ENCODE data around the gene SPOP.
A peak's percentile ranks its signal among the peaks of the same experiment; 100 is the strongest.
"Not testable (repeated sequence)": the region's sequence is repeated elsewhere in the genome, so short reads cannot be mapped to it uniquely, and the experiment has no call there.

SPOP gene

DNA sequence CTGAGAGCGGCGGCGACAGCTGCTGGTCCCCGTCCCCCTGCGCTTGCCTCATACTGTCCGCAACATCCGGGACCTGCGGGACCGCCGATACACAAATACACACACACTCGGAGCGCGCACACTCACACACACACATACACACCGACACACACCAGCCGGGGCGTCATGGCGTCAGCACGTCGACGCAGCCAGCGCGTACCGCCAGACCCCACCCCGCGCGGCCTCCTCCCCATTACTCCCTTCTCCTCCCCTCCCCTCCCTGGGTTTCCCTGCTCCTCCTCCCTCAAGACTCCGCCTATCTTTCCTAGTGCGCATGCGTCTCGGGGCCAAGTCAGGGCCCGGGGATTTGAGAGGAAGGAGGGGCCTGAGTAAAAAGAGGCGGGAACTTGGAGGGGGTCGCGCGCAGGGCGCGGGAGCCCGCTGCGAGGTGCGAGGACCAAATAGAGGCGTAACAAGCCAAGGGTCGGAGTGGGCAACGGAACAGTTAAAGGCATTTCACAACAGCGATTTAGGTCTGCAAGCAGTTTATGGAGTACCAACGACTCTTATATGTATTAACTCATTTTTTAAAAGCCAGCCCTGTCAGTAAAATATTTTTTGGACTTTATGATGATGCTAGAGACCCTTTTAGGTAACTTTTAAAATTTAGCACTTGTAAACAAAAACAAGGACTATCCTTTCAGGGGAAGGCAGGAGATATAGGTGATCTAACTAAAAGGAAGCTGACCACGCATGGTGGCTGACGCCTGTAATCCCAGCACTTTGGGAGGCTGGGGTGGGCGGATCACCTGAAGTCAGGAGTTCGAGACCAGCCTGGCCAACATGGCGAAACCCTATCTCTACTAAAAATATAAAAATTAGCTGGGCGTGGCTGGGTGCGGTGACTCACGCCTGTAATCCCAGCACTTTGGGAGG lies at the start of gene SPOP:
SPOP (minus strand) TSS at position 165 of the 915 bp plus-strand sequence. CDS start 55,287 bp downstream, outside the sequence.
- DNase-seq = peak; percentile 100

DNA sequence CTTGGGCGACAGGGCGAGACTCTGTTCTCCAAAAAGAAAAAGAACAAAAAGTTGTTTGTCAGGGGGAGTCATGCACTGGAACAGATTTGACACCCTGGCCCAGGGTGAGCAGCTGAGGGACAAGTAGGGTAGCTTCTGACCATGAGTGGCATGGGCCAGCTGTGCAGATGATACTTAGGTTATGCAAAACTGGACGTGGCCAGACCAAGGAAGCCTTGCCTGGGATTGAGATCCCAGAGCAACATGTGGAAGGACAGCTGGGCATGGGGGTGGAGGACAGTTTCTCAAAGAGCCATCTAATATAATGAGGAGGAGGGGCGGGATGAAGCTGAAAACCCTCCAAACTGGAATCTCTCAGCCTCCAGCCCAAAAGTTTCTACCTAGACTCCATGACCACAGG lies 49.5 kb upstream of the SPOP start:
- no peak for DNase-seq

DNA sequence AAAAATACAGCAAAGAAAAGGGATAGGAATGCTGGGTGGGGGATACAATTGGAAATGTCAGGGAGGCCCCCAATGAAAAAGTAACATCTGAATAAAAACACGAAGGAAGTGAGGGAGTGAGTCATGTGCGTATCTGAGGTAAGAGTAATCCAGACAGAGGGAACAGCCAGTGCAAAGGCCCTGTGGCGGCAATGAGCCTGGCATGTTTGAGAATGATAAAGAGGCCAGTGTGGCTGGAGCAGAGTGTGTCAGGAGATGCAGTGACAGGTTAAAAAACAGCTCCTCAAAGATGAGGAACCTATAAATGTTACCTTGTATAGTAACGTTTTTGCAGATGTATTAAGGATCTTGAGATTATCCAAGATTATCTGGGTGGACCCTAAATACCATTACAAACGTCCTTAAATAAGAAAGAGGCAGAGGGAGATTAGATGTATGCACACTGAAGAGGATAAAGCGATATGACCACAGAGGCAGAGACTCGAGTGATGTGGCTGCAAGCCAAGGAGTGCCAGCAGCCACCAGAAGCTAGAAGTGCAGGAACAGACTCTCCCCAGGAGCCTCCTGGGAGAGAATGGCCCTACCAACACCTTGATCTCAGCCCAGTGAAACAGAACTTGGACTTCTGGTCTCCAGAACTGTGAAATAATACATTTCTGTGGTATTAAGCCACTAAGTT lies 47.7 kb upstream of the SPOP start:
- no peak for DNase-seq

DNA sequence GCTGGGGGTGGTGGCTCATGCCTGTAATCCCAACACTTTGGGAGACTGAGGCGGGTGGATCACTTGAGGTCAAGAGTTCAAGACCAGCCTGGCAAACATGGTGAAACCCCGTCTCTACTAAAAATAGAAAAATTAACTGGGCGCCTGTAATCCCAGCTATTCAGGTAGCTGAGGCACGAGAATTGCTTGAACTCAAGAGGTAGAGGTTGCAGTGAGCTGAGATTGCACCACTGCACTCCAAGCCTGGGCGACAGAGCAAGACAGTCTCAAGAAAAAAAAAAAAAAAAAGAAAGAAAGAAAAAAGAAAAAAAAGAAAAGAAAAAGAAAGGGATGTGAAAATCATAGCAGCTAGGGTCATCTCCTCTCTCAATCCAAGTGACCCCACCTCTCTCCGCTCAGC lies 46.7 kb upstream of the SPOP start:
- DNase-seq = not testable (repeated sequence)

DNA sequence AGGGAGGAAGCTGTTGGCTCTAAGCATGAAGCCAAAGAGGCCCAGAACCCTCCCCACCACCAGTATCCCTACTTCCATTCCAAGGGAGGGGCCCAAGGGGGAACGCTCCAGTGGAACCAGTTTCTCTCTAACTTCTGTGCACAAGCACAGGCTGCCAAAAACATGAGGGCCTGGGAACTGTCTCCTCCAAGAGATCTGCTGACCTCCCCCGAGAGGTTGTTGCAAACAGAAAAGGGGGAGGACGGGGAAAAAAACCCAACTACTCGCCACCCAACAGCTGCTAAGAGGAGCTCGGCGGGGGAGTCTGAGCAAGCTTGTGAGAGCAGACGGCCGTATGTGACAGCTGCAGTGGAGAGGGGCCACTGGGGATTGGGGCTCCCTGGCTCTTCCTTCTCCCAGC lies 45.5 kb upstream of the SPOP start:
- no peak for DNase-seq

DNA sequence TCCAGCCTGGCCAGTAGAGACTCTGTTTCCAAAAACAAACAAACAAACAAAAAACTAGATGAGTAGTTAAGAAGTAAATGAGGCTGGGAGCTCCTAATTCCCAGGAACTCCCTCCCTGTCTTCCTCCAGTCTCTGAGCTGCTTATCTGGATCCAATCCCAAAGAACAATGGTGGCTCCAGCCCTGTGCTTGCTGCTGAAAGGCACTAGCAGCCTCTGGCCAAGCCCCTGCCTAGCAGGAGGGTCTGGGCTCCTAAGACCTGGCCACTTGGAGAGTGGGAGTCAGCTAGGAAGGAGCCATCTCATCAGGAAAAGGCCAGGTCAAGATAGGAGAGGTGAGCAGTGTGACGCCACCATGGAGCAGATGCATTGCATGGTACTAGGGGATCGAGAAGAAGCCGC lies 44.2 kb upstream of the SPOP start:
- no peak for DNase-seq

DNA sequence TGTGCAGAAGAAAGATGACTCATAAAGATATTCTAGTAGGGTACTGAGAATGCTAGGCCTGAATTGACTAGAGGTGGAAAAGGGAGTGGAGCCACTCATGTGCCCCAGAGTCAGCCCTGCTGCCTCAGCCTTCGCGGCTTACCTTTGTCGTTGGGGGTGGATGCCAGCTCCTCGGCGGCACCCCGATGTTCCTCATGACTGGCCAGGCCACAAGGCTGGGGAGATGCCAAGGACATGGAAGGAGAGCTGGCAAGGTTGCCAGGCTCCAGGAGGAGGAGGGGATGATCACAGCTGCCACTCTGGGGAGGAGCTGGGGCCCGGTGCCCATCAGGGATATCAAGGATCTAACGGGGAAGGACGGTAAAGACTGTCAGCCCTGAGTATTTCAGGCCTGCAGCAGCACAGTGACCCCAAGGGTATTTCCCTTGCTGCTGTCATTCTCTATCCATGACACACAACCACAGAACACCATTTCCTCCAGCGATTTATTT lies 39.5 kb upstream of the SPOP start:
- no peak for DNase-seq

DNA sequence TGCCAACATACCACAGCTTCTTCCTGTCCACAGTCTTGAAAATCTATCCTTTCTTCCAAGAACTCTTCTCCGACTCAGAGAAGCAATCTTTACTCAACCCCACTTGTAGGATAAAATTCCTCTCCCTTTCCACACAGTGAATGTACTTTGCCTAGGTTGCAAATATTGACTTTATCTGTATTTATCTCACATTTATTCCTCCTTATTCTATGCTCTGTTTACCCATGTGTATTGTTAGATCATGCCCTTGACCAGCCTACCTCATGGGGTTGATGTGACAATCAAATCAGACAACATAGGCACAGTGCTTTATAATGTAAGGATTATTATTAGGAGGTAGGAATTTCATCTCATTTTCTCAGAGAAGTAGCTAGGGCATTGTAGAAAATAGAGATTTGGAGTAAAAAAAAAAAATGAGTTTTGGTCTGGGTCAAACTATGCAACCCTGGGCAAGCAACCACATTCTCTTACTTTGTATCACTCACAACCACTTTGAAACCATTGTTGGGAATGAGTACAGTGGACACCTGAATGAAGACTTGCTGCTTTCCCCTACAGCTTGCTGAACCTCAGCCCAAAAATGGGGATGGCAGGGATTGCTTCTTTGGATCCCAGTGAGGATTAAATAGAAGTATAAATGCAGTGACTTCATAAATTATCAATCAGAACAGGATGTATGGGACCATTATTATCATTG lies 38.9 kb upstream of the SPOP start:
- no peak for DNase-seq

DNA sequence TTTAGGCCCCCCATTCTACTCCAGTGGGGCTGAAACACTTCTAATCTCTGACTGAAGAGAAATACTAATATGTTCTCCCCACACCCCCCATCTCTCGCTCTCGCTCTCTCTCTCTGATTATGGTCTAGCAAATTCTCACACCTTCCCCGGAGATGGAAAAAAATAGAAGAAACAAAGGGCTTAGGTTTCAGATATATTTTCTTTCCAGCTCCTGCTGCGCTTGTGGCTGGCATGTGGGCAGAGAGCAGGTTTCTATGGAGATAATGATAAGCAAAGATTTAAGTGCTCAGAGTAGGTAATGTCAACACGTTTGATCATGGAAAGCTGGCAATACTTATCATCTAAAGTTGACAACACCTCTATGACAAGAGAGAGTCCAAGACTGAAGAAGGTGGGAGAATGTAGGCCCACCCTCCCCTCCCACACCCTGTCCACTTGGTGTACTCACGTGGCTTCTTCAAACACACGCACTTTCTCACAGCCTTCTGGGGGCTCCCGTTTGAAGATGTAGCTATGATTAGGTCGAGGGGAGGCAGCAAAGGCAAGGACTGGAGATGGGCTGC lies 37.9 kb upstream of the SPOP start:
- no peak for DNase-seq

DNA sequence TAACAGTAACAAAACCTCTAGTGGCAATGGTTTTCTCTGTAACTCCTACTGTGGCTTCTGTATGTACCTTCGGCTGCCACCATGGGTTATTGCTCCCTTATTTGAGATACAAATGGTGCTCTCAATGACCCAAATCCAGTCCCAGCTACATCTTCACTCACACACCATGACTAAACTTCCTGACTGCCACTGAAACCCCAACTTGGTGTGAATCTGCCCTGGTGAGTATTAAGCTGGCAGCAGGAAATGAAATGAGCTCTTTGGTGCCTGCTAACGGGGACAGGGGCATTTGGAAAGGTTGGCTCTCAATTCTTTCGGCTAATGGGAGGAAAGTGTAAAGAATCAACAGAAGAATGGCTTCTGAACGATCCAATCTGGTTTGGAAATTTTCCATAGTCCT lies 37.3 kb upstream of the SPOP start:
- DNase-seq = no peak

DNA sequence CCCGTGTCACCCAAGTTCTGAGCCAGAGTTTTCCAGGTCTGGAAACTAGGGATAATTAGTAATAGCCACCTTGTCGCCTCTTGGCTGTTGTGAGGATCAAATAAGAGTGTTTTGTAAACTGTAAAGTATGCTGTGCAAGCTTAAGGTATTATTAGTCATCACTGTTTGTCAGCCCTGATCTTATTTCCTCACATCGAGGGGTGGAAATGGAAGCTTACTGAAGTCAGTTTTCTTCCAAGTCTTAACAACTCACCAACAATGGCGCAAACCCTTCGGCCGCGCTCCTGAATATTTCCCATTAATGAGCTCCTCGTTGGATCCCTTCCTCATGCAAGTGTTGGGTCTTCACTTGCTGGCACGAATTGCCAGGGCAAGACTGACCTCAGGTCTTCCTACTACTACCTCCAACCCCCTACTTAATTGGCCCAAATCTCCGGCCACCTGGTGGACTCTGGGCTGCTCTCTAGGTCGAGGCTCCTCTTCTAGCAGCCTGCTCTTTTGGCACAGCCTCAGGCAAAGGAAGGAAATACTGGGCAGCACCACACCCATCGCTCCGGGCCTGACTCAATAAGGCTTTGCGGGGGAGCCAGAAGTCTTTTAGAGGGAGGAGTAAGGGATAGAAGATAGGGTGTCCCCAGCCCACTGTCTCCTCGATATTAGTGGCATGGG lies 30.8 kb upstream of the SPOP start:
- no peak for DNase-seq

DNA sequence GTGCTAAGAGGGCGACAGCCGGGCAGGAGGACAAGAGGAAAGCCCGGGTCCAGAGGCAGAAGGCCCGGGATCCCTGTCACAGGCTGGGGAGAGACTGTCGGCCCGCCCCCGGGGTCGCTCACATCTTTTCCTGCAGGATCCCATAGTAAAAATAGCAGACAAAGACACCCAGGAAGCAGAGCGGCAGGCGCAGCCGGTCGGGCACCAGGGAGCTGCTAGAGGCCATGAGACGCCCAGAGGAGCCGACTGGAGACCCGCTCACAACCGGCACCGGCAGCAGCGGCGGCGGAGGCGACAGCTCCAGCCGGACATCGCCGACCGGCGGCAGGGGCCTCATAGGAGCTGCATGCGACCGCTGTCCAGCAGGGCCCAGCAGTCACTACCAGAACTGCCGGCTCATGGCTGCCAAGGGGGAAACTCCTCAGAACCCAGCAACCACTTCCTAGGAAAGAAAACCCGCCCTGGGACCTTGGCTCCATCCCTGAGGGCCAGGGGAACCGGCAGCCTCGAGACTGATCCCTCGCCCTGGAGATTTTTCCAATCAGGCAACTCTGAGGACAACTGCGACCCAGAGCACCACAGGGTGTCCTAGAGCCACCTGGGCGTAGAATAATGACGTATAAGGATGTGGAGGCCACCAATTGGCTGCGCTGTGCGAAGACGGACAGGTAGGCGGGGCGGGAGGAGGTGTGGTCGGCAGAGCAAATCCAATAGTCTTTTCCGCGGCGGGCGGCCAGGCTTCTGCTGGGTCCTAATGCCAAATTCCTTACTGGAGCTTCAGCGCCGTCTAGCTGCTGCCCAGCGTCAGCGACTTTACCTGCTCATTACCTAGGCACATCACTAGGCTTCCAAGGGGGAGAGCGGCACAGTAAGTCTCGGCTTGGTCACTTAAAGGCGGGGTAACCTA lies 30.0 kb upstream of the SPOP start, which contains the start of gene SLC35B1:
SLC35B1 (minus strand) TSS at position 357 of the 907 bp plus-strand sequence; CDS start at position 226, 131 bp downstream.
- peak; percentile 99 for DNase-seq

DNA sequence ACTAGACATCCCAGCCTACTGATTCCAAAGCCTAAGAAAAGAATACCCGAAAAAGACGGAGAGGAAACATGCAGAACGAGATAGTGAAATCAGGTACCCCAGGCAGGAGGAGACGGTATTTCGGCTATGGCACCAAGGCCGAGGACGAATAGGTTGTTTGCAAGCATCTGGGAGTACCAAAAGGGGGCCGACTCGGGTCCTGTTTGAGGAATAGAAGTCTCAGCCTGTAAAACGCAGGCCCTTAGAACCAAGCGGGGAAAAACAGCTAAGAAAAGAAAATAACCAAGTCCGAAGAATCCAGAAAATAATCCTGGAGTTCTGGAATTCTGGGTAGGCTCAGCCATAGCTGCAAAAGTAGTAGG lies 29.3 kb upstream of the SPOP start:
- no peak for DNase-seq

DNA sequence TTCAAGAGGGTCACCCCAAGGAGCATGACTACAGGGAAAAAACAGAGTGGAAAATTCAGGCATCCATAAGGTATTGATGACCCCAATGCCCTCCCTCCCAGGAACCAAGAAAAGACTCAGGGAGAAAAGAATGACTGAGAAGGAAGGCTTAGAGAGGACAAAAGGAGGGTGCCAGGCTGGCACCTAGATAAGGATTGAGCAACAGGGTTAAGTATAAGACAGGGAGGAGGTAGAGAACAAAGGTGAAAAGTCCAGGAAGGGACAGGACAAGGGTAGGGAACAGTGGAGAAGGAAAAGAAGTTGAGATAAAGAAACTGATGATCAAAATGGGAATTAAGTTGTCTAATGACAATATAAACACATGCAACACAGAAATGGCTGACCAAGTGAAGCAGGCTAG lies 27.4 kb upstream of the SPOP start:
- no peak for DNase-seq

DNA sequence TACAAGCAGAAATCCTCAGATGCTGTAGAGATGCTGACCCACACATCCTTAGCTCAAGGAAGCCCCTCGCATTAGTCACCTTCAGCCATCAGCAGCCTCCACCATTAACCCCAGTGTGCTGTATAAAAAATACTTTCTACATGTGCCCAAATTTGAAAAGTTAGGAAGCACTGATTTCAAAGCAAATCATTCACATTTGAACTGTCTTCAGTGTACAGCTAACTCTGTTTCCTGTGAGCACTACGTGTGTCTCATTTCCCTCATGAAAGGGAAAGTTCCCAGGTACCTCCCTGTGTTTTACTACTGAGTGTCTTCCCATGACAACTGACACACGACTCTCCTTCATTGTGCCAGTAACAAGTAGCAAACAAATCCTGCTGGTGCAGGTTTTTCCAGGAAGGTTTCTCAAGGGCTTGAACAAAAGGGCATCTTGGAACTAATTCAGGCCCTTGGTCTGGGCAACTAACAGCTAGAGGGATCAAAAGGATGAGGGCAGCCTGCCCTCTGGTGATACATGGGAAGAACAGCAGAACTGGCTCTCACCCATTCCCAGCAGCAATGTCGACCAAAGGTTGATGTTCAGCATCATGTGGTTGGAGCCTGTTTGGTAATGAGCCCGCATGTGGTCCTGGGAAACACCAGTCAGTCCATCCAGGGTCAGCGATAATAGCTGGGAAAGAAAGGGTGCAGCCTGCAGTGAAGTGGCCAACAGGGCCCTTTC lies 25.8 kb upstream of the SPOP start:
- DNase-seq = no peak

DNA sequence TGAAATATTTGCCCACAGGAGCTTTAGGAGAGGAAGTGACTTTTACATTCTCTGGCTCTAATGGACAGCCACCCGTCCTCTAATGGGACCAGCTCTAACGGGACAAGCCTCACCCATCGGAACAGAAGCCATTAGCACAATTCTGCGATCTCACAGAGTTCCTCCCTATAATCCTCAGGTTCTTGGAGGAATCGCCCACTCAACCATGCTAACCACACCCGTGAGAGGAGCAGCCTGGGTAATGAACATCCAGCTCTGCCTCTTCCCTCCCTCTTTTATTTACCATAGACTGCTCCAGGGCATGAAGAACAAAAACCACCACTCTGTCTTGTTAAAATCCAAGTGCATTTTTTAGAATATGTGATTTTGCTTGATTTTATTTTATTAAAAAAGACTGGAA lies 23.1 kb upstream of the SPOP start:
- no peak for DNase-seq

DNA sequence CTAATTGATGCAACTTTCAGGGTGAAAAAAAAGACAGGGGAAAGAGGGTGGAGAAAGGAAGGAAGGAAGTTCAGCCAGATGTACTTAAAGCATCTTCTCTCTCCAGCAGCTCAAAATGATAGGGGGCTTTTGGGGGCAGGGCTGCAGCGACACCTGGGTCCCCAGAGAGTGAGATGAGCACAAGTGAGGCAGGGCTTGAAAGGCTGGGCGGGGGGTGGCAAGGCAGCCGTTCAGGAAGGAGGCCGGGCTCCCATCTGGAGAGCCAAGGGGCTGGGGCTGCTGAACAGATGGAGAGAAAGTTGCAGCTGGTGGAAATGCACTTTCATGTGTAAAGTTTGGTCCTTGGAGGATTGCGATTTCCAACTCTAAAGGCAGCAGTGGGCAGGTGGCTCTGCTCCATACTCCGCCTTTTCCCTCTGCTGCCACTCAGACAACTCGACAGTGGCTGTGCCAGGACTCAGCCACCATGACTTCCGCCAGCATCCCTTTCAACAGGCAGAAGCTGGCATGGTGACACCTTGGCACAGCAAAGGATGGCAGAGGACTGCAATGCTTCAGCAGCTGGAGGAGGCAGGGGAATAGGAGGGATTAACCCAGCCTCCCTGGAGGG lies 22.2 kb upstream of the SPOP start:
- no peak for DNase-seq

DNA sequence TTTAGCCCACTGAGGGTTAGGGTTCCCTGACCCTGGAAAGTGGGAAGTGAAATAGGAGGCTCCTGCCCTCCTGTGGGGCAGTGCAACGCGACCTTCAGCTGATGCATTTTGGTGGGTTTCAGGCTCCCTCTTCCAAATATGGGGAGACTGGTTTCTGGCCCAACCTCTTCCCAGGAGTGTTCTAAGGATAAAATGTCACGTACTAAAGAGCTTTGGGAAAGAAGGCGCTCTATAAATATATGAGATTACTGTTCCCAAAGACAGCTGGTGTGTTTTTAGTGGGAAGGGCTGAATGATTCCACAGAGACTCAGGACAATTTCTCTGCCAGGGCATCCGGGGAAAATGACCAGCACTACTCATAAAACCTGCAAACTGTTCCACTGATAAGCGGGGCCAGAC lies 20.1 kb upstream of the SPOP start:
- DNase-seq = no peak

DNA sequence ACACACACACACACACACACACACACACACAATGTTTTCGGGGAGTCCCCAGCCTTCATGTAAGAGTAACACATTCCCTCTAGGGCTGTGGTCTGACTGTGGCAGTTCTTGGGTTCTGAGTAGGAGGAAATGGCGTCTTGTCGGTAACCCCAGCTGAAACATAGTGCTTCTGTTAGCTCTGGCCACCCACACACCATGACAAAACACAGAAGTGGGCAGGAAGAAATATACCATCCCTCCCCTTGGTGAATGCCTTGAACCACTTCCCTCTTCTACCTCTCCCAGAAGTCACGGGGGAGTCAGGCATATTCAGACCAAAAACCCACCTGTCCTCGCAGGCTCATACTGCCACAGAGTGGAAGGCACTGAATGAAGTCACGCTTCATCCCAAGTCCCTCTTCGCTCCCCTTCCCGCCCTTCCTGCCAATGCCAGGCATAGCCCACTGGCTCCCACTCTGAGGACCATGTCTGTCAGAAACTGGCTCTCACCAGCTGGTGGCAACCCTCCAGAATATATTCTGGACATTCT lies 18.4 kb upstream of the SPOP start:
- no peak for DNase-seq

DNA sequence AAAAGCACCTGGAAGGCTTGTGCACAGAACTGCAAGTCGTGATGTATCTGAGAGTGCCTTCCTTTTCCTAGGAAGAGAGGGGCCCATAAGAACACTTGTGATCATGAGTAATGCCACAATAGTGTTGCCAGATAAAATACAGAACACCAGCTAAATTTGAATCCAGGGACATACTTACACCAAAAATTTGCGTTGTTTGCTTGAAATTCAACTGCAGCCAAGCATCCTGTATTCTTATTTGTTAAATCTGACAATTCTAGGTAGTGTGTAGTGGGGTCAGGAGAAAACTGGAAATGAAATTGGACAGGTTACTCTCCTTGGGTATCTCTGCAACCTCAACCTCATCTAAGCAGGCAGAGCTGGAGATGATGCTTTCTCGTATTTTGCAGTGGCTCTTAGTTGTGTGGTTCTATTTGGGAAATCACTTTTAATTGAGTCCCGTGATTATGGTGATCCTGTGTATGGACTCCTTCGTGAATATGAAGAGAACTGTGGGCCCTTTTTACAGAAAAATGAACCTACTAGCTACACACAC lies 17.9 kb upstream of the SPOP start:
- DNase-seq = no peak
